ENCODE results near the gene L3MBTL1.
"Not testable (repeated sequence)": the region's sequence is repeated elsewhere in the genome, so short reads cannot be mapped to it uniquely, and the experiment has no call there.

Gene L3MBTL1

GRCh38 chr20:43507150-43508080 lies at the start of gene L3MBTL1:
Gene L3MBTL1 (plus strand): TSS chr20:43507697. CDS start chr20:43513504, 5,807 bp downstream.
- DNase-seq = no peak

GRCh38 chr20:43458422-43458924 lies 49.0 kb upstream of the L3MBTL1 start:
- no peak for DNase-seq

- peak; percentile 68 for DNase-seq
Measured at GRCh38 chr20:43459022-43459942, 48.2 kb upstream of the L3MBTL1 start.

GRCh38 chr20:43460172-43460829 lies 47.2 kb upstream of the L3MBTL1 start:
- DNase-seq = no peak

GRCh38 chr20:43460830-43461200 lies 46.7 kb upstream of the L3MBTL1 start:
- DNase-seq = no peak

- no peak for DNase-seq
Measured at GRCh38 chr20:43461894-43462659, 45.4 kb upstream of the L3MBTL1 start.

GRCh38 chr20:43462660-43463526 lies 44.6 kb upstream of the L3MBTL1 start:
- no peak for DNase-seq

GRCh38 chr20:43463527-43464218 lies 43.8 kb upstream of the L3MBTL1 start:
- DNase-seq = no peak

- DNase-seq = no peak
Measured at GRCh38 chr20:43464219-43464790, 43.2 kb upstream of the L3MBTL1 start.

- no peak for DNase-seq
Measured at GRCh38 chr20:43465625-43465943, 41.9 kb upstream of the L3MBTL1 start.

GRCh38 chr20:43467589-43467988 lies 39.9 kb upstream of the L3MBTL1 start:
- no peak for DNase-seq

- no peak for DNase-seq
Measured at GRCh38 chr20:43472671-43473380, 34.7 kb upstream of the L3MBTL1 start.

- no peak for DNase-seq
Measured at GRCh38 chr20:43473381-43473704, 34.2 kb upstream of the L3MBTL1 start.

GRCh38 chr20:43477193-43477592 lies 30.3 kb upstream of the L3MBTL1 start:
- no peak for DNase-seq

GRCh38 chr20:43477619-43478018 lies 29.9 kb upstream of the L3MBTL1 start:
- no peak for DNase-seq

GRCh38 chr20:43490038-43490437 lies 17.5 kb upstream of the L3MBTL1 start:
- DNase-seq = no peak

GRCh38 chr20:43492101-43492500 lies 15.4 kb upstream of the L3MBTL1 start:
- no peak for DNase-seq

GRCh38 chr20:43495388-43495787 lies 12.1 kb upstream of the L3MBTL1 start:
- DNase-seq = no peak

- not testable (repeated sequence) for DNase-seq
Measured at GRCh38 chr20:43502021-43502420, 5.5 kb upstream of the L3MBTL1 start.

- DNase-seq = no peak
Measured at GRCh38 chr20:43506238-43506637, 1.3 kb upstream of the L3MBTL1 start.
